Ovary (tissue), 3 donors: Measurements from ENCODE around the gene XCL2.

ENCODE experiments used
- POLR2A ChIP-seq: fragments of 450-650 bp; IDR thresholded peaks from one replicate; pipeline ENCODE4 v1.6.1; 2017; ENCODE audit warnings: antibody characterized with exemption, mild to moderate bottlenecking, moderate library complexity
- TF ChIP-seq, protein P1 (sequence below), 3 donors: fragments of 450-650 bp in 2 of 3; fragments of 200-600 bp in 1 of 3; IDR thresholded peaks; one replicate each; pipeline versions ENCODE4 v1.5.1 to v1.8.0; 2016 to 2022; ENCODE audit warnings: antibody characterized with exemption in 3 of 3, mild to moderate bottlenecking in 1 of 3
- donor health status: DM: no; HTN: no; CAD: no.

DNA sequence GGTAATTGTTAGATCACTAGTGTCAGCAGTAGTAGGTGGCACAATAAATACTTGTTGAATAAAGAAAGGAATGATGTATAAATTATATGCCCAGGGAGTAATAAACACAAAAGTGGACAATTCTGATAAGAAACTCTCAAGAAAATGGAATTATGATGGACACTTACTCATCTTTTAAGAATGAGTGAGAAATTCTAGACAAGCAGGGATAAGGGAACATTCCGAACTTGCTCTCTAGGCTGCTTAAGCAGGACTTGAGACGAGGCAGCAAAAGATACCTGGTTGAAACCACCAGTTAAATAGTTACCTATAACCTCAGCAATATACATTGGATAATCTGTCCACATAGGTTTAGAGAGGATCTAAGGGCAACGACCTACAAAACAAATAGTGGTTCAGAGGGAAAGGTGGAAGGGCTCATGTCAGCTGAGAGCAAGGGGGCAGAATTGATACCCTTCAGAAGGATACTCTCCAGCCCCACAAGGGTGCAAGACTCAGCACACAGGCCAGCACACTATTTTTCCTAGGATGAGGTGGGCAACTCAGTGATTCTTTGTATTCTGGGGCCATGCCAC, 46.3 kb downstream of the XCL2 start:
- TF ChIP-seq, protein P1, sequence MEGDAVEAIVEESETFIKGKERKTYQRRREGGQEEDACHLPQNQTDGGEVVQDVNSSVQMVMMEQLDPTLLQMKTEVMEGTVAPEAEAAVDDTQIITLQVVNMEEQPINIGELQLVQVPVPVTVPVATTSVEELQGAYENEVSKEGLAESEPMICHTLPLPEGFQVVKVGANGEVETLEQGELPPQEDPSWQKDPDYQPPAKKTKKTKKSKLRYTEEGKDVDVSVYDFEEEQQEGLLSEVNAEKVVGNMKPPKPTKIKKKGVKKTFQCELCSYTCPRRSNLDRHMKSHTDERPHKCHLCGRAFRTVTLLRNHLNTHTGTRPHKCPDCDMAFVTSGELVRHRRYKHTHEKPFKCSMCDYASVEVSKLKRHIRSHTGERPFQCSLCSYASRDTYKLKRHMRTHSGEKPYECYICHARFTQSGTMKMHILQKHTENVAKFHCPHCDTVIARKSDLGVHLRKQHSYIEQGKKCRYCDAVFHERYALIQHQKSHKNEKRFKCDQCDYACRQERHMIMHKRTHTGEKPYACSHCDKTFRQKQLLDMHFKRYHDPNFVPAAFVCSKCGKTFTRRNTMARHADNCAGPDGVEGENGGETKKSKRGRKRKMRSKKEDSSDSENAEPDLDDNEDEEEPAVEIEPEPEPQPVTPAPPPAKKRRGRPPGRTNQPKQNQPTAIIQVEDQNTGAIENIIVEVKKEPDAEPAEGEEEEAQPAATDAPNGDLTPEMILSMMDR (IDR thresholded peaks at IDR 0.05) = no peak
- no peak for TF ChIP-seq POLR2A
